Stimulated activated naive CD8-positive, alpha-beta T cell treated with anti-CD3 and anti-CD28 coated beads, Interleukin-15, Interleukin-2, amounts not matched to agents 100 U/mL and 50 U/mL, for 24 hours (primary cell): ENCODE measurements around the gene MTFMT.

ENCODE experiments used
- ATAC-seq: fragments of 150-1000 bp; cut with Tn5 transposase; one replicate; pipeline ENCODE4 v1.10.0; 2021
- DNase-seq: peaks from one replicate; pipeline ENCODE4 v3.0.0; 2021

MTFMT gene

GRCh38 chr15:64987136-64987535, 42.3 kb downstream of the MTFMT start:
- ATAC-seq, result no peak
- DNase-seq, result no peak

DNA sequence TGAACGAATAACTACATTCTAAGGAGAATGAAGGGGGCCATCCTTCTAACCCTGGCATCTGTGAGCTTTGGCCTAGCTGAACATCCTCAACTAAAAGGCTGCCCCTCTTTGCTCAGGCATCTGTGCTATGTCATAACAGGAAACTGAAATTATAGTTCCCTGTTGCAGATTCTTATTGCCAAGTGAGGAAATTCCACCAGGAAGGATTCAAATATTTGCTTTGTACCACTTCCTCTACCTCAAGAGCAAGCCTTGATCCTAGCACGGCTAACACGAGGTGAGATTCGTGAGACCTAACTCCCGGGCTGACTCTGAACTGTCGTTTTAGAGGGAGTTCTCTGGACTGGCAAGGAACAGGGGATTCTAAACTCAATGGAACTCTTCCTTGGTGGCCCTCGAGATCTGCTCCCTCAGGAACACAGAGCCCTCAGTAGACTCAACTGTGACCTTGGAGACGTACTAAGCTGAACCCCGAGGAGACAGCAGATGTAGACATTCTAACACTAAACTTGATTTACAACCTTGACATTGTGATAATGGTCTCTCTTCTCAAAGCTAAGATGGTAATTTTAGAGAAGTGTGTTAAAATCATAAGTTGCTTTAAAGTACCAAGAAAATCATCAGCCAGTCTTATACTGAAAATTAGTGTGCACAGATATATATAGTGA, 43.9 kb downstream of the MTFMT start:
- DNase-seq, result no peak
- ATAC-seq, result no peak

- ATAC-seq (no peak), DNase-seq (no peak)
These were observed 47.0 kb downstream of the MTFMT start for GRCh38 chr15:64982472-64982871.

GRCh38 chr15:64981812-64982431, 47.5 kb downstream of the MTFMT start:
- ATAC-seq, result no peak

GRCh38 chr15:64979252-64979710, 50.2 kb downstream of the MTFMT start:
- DNase-seq (no peak), ATAC-seq (no peak)

More at GRCh38 chr15:64981812-64982431, 47.5 kb downstream of the MTFMT start:
- DNase-seq, result no peak

DNA sequence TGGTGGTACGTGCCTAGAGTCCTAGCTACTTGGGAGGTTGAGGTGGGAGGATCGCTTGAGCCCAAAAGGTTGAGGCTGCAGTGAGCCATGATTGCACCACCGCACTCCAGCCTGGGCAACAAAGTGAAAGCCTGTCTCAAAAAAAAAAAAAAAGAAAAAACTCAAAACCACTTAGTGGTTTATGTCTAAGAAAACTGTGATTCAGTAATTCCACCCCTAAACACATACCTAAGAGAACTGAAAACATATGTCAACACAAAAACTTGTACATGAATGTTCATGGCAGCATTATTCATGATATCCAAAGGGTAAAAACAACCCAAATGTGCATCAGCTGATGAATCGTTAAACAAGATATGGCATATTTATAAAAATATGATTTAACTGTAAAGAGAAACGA, 54.0 kb downstream of the MTFMT start:
- no peak for ATAC-seq
- DNase-seq, result no peak

GRCh38 chr15:64970698-64971097, 58.7 kb downstream of the MTFMT start:
- ATAC-seq (no peak), DNase-seq (no peak)

DNA sequence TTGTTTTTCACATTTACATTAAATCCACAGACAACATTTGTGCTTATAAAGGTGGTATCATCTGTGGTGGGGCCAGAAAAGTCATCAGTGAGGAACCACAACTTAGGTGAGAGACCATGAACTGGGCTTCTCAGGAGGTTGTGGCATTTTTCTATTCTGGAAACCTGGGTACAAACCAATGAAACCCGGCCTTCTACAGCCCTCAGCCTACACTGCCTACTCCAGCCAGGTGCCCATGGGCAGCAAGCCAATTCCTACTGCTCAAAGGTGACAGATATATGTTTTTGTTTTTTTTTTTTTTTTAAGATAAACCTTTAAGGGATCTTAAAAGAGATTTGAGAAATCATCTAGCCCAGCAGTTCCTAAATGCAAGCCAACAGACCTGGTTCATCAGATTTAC, 60.0 kb downstream of the MTFMT start:
- DNase-seq (no peak), ATAC-seq (no peak)

GRCh38 chr15:64961013-64961412, 68.4 kb downstream of the MTFMT start:
- peak; percentile 49 for ATAC-seq
- DNase-seq, result no peak

GRCh38 chr15:64960153-64960552, 69.3 kb downstream of the MTFMT start:
- DNase-seq (no peak), ATAC-seq (no peak)

- DNase-seq (no peak), ATAC-seq (no peak)
These were observed 70.3 kb downstream of the MTFMT start for GRCh38 chr15:64959128-64959527.

GRCh38 chr15:64954395-64954794, 75.0 kb downstream of the MTFMT start:
- ATAC-seq, result no peak

DNA sequence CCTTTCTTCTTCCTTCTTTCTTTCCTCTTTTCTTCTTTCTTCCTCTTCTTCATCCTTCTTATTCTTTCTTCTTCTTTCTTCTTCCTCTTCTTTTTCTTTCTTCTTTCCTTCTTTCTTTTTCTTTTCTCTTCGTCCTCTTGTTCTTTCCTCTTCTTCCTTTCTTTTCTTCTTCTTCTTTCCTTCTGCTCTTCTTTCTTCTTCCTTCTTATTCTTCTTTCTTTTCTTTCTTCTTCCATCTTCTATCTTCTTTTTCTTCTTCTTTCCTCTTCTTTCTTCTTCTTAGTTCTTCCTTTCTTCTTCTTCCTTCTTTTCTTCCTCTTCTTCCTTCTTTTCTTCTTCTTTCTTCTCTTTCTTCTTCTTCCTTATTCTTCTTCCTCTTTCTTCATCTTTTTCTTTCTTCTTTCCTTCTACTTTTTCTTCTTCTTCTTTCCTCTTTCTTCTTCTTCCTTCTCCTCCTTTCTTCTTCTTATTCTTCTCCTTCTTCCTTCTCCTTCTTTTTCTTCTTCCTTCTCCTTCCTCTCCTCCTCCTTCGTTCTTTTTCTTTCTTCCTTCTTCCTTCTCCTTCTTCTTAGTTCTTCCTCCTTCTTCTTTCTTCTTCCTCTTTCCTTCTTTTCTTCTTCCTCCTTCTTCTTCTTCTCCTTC, 77.5 kb downstream of the MTFMT start:
- DNase-seq, result no peak
- no peak for ATAC-seq

More at GRCh38 chr15:64954395-64954794, 75.0 kb downstream of the MTFMT start:
- no peak for DNase-seq
